ENCODE data around the gene ITGB3. TPM values are rescaled to one million over a fixed set of nuclear protein-coding genes. Genes with fewer than 3 reads are reported as not detected.

Gene ITGB3
- total and polyA plus RNA-seq, 2 of the 4 experiments (the other 2 are of a cell fraction) = 9.8 to 17.6 TPM

- intact Hi-C loops (cut with micrococcal nuclease) = no loop called here
- no peaks in the 10 kb centered on the region for H3K9me3 ChIP-seq (ENCODE audit: control insufficient read depth, insufficient read depth, low read length)
- peak overlapping the region; percentile 15; the same call in 1 of the 2 replicates for H3K4ac ChIP-seq (ENCODE audit: low read depth, low read length)
- H4K5ac ChIP-seq (ENCODE audit: low read depth, low read length) = no peak overlapping the region
- no peak overlapping the region for H2AK9ac ChIP-seq (replicated peaks; ENCODE audit: low read depth, low read length, poor library complexity)
- in situ Hi-C loops (cut with MboI; ENCODE audit: low sequenced_read_pairs) = no loop called here
- no peak overlapping the region for H4K8ac ChIP-seq (ENCODE audit: low read depth in 2 of 2, low read length in 2 of 2)
- H3K23ac ChIP-seq (ENCODE audit: low read depth, low read length) = no peak overlapping the region
- H2BK20ac ChIP-seq (ENCODE audit: low read depth, low read length) = 0 out of 2 replicates have a peak overlapping the region, but pooled peaks have one; percentile 10
- H3K36me3 ChIP-seq (ENCODE audit: control insufficient read depth, insufficient read depth, low read length) = peaks cover 54% of the 10 kb centered on the region
- no peak overlapping the region for H3K18ac ChIP-seq (ENCODE audit: low read depth, low read length)
- H3K4me2 ChIP-seq (ENCODE audit: low read depth, low read length) = no peak overlapping the region
- no peak for TF ChIP-seq POLR2A (IDR thresholded peaks at IDR 0.05; ENCODE audit: low read depth, low read length)
- no peak for TF ChIP-seq RFX5 (IDR thresholded peaks at IDR 0.05; ENCODE audit: low read depth, low read length)
- TF ChIP-seq RAD21 (IDR thresholded peaks at IDR 0.05; ENCODE audit: low read length) = no peak
- no peak for TF ChIP-seq NFE2L2 (IDR thresholded peaks at IDR 0.05; ENCODE audit: low read depth, low read length)
- TF ChIP-seq USF2 (IDR thresholded peaks at IDR 0.05; ENCODE audit: low read depth, low read length) = no peak
- no peak for TF ChIP-seq CEBPB (IDR thresholded peaks at IDR 0.05; ENCODE audit: low read depth, low read length)
- no peak for TF ChIP-seq CHD1 (IDR thresholded peaks at IDR 0.05; ENCODE audit: low read depth, low read length)
- no peak for TF ChIP-seq SMC3 (IDR thresholded peaks at IDR 0.05; ENCODE audit: low read depth, low read length)
- no peak for TF ChIP-seq MXI1 (IDR thresholded peaks at IDR 0.05; ENCODE audit: borderline replicate concordance, low read depth, low read length)
- no peak for TF ChIP-seq FOS (IDR thresholded peaks at IDR 0.05; ENCODE audit: low read depth, low read length)
- TF ChIP-seq MAFK (IDR thresholded peaks at IDR 0.05; ENCODE audit: low read depth, low read length) = no peak
- TF ChIP-seq ELK1 (IDR thresholded peaks at IDR 0.05; ENCODE audit: borderline replicate concordance, low read depth, low read length) = no peak
- no peak for TF ChIP-seq MAZ (IDR thresholded peaks at IDR 0.05; ENCODE audit: borderline replicate concordance, low read depth, low read length)
- TF ChIP-seq RCOR1 (IDR thresholded peaks at IDR 0.05; ENCODE audit: insufficient replicate concordance, low read length) = no peak
- no peak for TF ChIP-seq BHLHE40 (IDR thresholded peaks at IDR 0.05; ENCODE audit: low read depth, low read length)
- TF ChIP-seq CTCF (conservative IDR thresholded peaks at IDR 0.05; ENCODE audit: low read depth, low read length) = no peak
- 67% methylated on average over 1 of the region's 5 CpGs; no CpG with 5 or more reads in 1 of the 2 experiments for WGBS, 2 experiments (ENCODE audit: extremely low coverage in 2 of 2, insufficient read length in 1 of 2)
- dilution Hi-C loops (cut with HindIII; ENCODE audit: low sequenced_read_pairs, unreplicated experiment) = no loop called here
- H3K9me1 ChIP-seq (ENCODE audit: insufficient read depth, low read length) = peaks cover 25% of the 10 kb centered on the region
- no peak overlapping the region; the same call in none of the 2 replicates for H4K91ac ChIP-seq (ENCODE audit: insufficient read depth, low read depth, low read length)
- CTCF ChIA-PET = no interaction called here
- H4K20me1 ChIP-seq (ENCODE audit: insufficient read depth, low read length) = no peaks in the 10 kb centered on the region
- no peaks in the 10 kb centered on the region for H3K27me3 ChIP-seq (ENCODE audit: control insufficient read depth, insufficient read depth, low read length)
- H2BK120ac ChIP-seq (ENCODE audit: low read depth, low read length) = no peak overlapping the region
- H2AFZ ChIP-seq (replicated peaks; ENCODE audit: low read length, poor library complexity) = no peak overlapping the region
- POLR2A ChIA-PET (ENCODE audit: unreplicated experiment) = no interaction called here
- H2AK5ac ChIP-seq (ENCODE audit: low read depth, low read length) = peak overlapping the region; percentile 72; the same call in 1 of the 2 replicates
- DNase-seq = no peak
- no peak overlapping the region for H2BK5ac ChIP-seq (ENCODE audit: low read depth, low read length, poor library complexity, severe bottlenecking)
- no TSS peak for BruUV-seq (replicated peaks)
- no peak overlapping the region for H3K56ac ChIP-seq (ENCODE audit: extremely low read depth, insufficient read depth, low read length)
- 0 out of 2 replicates have a peak overlapping the region, but pooled peaks have one; percentile 18 for H3K14ac ChIP-seq (replicated peaks; ENCODE audit: low read depth, low read length)
- no peak overlapping the region for H3K4me3 ChIP-seq (ENCODE audit: insufficient read depth, low read depth, low read length)
- H2BK15ac ChIP-seq (ENCODE audit: low read depth, low read length) = peak overlapping the region; percentile 2; the same call in 1 of the 3 replicates
- no peak overlapping the region for H3K27ac ChIP-seq (ENCODE audit: insufficient read depth, low read length)
- ATAC-seq (ENCODE audit: low read depth) = no peak
- H3K9ac ChIP-seq (ENCODE audit: low read depth, low read length) = no peak overlapping the region
- peaks cover 15% of the 10 kb centered on the region for H3K4me1 ChIP-seq (ENCODE audit: control insufficient read depth, insufficient read depth, low read length)
- peaks cover 4 to 17% of the 10 kb centered on the region in 2 experiments; a peak in 3 of 4 replicates for H3K79me1 ChIP-seq (ENCODE audit: low read depth in 1 of 2, low read length in 2 of 2)
Measured at GRCh38 chr17:47290870-47291241, 37.2 kb downstream of the ITGB3 start.
